ENCODE measurements around the gene IGFBP3. TPM values are rescaled to one million over a fixed set of nuclear protein-coding genes. Genes with fewer than 3 reads are reported as not detected.

IGFBP3 gene
- total and polyA plus RNA-seq, 4 donors: 87.0 to 244 (median 182) TPM

DNA sequence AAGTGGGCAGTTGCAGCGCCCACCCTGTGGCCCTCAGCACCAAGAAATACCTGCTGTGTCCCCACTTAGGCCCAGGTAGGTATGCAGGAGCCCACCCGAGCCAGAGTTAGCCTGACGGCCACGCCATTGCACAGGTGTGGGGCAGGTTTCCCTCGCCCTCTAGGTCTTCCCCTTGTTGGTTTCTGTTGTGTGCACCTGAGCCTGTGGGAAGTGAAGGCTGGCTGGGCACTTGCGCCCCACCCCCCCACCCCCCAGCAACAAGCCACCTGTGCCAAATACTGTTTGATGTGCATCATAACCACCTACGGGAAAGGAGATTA, 48.1 kb downstream of the IGFBP3 start, which contains the start of gene CCDC201 (continued):
- TF ChIP-seq, protein P1, sequence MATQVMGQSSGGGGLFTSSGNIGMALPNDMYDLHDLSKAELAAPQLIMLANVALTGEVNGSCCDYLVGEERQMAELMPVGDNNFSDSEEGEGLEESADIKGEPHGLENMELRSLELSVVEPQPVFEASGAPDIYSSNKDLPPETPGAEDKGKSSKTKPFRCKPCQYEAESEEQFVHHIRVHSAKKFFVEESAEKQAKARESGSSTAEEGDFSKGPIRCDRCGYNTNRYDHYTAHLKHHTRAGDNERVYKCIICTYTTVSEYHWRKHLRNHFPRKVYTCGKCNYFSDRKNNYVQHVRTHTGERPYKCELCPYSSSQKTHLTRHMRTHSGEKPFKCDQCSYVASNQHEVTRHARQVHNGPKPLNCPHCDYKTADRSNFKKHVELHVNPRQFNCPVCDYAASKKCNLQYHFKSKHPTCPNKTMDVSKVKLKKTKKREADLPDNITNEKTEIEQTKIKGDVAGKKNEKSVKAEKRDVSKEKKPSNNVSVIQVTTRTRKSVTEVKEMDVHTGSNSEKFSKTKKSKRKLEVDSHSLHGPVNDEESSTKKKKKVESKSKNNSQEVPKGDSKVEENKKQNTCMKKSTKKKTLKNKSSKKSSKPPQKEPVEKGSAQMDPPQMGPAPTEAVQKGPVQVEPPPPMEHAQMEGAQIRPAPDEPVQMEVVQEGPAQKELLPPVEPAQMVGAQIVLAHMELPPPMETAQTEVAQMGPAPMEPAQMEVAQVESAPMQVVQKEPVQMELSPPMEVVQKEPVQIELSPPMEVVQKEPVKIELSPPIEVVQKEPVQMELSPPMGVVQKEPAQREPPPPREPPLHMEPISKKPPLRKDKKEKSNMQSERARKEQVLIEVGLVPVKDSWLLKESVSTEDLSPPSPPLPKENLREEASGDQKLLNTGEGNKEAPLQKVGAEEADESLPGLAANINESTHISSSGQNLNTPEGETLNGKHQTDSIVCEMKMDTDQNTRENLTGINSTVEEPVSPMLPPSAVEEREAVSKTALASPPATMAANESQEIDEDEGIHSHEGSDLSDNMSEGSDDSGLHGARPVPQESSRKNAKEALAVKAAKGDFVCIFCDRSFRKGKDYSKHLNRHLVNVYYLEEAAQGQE (IDR thresholded peaks at IDR 0.05): no peak
- no peak for TF ChIP-seq HNF4G (IDR thresholded peaks at IDR 0.05)
- TF ChIP-seq RXRA (IDR thresholded peaks at IDR 0.05): no peak
- no peak for TF ChIP-seq JUND (IDR thresholded peaks at IDR 0.05)
- TF ChIP-seq HNF4A (conservative IDR thresholded peaks at IDR 0.05): no peak
- TF ChIP-seq FOXA2 (IDR thresholded peaks at IDR 0.05): no peak
- TF ChIP-seq, protein P2, sequence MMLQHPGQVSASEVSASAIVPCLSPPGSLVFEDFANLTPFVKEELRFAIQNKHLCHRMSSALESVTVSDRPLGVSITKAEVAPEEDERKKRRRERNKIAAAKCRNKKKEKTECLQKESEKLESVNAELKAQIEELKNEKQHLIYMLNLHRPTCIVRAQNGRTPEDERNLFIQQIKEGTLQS (IDR thresholded peaks at IDR 0.05): no peak
- no peak for TF ChIP-seq SP1 (IDR thresholded peaks at IDR 0.05)
- no peak for TF ChIP-seq NR2F2 (IDR thresholded peaks at IDR 0.05)
- TF ChIP-seq, protein P3, sequence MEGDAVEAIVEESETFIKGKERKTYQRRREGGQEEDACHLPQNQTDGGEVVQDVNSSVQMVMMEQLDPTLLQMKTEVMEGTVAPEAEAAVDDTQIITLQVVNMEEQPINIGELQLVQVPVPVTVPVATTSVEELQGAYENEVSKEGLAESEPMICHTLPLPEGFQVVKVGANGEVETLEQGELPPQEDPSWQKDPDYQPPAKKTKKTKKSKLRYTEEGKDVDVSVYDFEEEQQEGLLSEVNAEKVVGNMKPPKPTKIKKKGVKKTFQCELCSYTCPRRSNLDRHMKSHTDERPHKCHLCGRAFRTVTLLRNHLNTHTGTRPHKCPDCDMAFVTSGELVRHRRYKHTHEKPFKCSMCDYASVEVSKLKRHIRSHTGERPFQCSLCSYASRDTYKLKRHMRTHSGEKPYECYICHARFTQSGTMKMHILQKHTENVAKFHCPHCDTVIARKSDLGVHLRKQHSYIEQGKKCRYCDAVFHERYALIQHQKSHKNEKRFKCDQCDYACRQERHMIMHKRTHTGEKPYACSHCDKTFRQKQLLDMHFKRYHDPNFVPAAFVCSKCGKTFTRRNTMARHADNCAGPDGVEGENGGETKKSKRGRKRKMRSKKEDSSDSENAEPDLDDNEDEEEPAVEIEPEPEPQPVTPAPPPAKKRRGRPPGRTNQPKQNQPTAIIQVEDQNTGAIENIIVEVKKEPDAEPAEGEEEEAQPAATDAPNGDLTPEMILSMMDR (IDR thresholded peaks at IDR 0.05; ENCODE audit: low read depth, low read length, missing input control): no peak

DNA sequence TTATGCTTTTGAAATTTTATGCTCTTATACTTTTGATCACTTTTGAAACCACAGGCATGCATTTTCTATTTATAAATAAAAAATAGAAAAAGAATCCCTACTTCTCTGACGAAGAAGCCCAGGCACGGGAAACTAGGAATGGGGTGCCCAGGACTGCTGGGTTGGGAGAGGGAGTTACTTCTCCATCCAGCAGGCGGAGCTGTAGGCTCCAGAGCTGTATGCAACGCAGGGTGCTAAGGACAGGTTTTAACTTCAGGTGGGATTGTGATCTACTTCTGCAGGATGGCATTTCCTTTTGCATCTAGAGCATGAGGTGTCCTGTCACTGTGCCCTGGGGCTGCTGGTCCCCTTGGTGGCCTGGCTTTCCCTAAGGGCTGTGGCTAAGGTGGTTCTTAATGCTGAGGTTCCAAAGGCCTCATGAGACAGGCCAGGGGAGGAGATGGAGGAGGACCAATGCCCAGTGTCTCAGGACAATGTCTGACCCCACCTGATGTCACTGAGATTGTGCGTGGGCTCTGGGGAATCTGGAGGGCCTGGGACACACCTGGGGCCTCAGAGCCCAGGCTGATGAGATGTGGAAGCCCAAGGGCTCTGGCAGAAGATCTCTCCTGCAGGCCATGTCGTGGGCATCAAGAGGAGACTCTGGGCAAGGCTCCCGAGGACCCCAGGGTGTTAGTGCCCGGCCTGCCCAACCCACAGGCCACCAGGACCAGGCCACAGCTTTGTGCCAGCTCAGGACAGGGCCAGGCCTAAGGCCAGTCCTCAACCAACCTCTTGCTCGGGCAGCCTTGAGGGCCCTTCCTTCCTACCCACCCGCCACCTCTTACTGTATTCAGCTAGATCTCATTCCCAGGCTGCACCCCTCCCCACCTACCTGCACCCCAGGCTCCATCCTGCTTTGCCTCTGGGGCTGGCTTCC, 48.7 kb downstream of the IGFBP3 start:
- DNase-seq (ENCODE audit: low spot score): no peak
- H3K27me3 ChIP-seq (ENCODE audit: control insufficient read depth in 4 of 4, insufficient read depth in 4 of 4, low read length in 3 of 4): no peaks in the 10 kb centered on the region
- H3K4me3 ChIP-seq (ENCODE audit: low read depth in 1 of 3, low read length in 3 of 3): no peak overlapping the region
- TF ChIP-seq RAD21 (IDR thresholded peaks at IDR 0.05) (peak; percentile 84 to 89), TAF1 (conservative IDR thresholded peaks at IDR 0.05) (no peak)
- TF ChIP-seq, protein P3 (IDR thresholded peaks at IDR 0.05; ENCODE audit: low read depth, low read length, missing input control): peak; percentile 73
- no peak overlapping the region for H3K9ac ChIP-seq (ENCODE audit: low read depth in 1 of 2, low read length in 2 of 2)
- no peak overlapping the region for H3K27ac ChIP-seq (ENCODE audit: low read depth in 1 of 2, low read length in 2 of 2)
- H3K36me3 ChIP-seq (ENCODE audit: control insufficient read depth in 4 of 4, insufficient read depth in 3 of 4, low read depth in 1 of 4, low read length in 3 of 4): no peaks in the 10 kb centered on the region
- 52% methylated on average over 10 of the region's 10 CpGs for WGBS
- peaks cover 0 to 3% (median 0%) of the 10 kb centered on the region in 4 donors for H3K9me3 ChIP-seq (ENCODE audit: control insufficient read depth in 4 of 4, low read length in 3 of 4)
- H3K4me1 ChIP-seq (ENCODE audit: control insufficient read depth in 4 of 4, insufficient read depth in 4 of 4, low read length in 3 of 4): peaks cover 0 to 2% (median 0%) of the 10 kb centered on the region in 4 donors

All from liver (tissue), 9 donors.